HG03565 (cell line): Measurements from ENCODE around the gene CDYL2.
"Not testable (repeated sequence)": the region's sequence is repeated elsewhere in the genome, so short reads cannot be mapped to it uniquely, and the experiment has no call there.

ENCODE experiments used
- ATAC-seq: cut with Tn5 transposase; IDR thresholded peaks from one replicate; pipeline ENCODE4 v1.9.1; 2021; ENCODE audit warnings: mild to moderate bottlenecking, moderate library complexity; ENCODE audit not compliant: unreplicated experiment

CDYL2 gene

DNA sequence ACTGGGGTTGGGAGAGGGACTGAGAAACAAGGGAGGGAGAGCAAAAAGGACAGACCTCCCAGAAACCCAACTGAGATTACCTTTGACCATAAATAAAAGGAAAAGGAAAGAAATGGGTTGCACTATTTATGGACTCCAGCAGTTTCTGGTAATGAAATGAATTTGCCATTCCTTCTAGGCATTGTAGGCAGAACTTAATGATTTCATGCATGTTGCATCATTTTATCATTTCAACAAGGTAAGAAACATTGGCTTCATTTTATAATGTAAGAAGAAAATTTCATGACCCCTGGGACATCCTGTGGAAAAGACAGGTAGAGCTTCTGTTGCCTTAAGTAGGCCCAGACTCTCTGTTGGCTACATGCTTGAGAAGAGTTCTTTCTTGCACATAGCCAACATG lies 8.2 kb upstream of the CDYL2 start:
- no peak for ATAC-seq

DNA sequence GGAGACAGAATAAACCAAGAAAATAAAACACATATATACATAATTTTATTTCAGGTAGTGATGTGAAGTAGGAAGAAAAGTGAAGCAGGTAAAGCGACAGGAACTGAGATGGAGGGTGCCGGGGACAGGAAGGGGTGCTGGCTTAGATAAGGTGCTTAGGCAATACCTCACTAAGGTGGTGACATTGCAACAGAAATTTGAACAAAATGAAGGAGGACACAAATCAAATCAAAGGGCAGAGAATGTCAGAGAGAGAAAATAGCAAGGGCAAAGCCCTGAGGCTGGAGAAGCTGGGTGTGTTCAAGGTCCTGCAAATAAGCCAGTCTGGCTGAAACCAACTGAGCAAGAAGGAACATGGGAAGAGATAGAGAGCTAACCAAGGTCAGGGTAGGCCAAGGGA lies 5.0 kb upstream of the CDYL2 start:
- no peak for ATAC-seq

DNA sequence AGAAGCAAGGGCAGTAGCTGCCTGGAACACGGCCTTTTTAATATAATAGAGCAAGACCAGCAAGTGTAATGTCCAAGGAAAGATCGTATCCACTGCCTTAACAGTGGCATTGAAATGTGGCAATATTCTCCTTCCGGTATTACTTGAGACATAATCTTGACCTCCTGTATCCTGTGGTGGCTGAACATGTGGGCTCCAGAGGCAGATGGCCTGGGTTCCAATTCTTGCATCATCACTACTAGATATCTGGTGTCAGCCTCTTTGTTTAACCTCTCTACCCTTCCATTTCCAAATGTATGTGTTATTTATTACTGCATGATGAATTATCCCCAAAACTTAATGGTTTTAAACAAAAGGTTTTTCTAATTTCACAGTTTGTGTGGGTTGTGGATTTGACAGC lies 3.5 kb upstream of the CDYL2 start:
- ATAC-seq, result no peak

DNA sequence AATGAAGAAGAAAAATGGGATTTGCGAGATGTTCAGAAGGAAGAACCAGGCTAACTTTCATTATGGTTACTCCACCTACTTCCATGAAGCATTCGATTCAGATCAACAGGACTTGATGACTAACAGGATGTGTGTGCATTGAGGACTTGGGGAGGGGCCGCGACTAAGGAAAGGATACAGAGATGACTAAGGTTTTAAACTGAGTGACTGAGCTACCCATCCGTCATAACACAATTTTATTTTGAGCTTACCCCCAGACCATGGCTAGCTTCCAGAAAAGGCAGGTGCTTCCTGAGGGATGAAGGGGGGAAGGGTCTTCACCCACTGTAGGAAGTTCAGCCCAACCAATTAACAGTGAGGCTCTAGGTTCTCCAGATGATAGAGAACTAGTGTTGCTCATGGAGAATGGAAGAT lies 2.5 kb upstream of the CDYL2 start:
- ATAC-seq, result no peak

DNA sequence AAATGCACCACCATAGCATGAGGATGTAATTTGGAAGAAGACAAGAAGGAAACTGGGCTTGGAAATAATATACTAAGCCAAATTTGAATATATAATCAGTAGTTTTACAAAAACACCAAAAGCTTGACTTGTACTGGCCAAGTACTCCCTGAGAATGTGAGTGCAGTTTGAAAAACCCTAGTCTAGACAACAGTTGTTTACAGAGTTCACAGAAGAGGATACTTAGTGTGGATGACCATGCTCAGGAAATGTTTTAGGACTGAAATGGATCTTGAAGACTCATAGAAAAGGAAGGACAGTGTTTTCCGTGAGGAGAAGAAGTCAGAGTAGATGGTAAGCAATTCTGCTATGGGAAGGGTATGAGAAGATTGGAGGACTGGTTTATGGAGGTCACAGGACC lies 1.9 kb upstream of the CDYL2 start:
- ATAC-seq, result no peak

DNA sequence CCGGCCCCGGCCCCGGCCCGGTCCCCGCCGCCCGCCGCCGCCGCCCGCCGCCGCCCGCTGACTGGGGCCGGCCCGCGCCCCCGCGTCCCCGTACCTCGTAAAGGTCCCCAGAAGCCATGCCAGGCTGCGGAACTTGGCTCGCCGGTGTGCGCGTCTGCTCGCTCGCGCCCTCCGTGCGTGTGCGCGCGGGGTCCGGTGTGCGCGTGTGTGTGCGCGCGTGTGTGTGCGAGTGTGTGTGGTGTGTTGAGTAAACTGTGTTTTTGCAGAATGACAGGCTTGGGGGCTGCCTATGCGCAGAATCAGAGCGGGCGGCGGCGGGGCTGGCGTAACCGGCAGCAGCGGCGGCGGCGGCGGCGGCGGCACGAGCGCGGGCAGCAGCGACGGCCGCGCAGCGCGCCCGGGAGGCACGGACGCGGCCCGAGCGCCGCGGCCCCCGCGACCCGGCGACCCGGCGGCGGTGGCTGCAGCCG lies 307 bp downstream of the CDYL2 start:
- peak; percentile 34 for ATAC-seq

DNA sequence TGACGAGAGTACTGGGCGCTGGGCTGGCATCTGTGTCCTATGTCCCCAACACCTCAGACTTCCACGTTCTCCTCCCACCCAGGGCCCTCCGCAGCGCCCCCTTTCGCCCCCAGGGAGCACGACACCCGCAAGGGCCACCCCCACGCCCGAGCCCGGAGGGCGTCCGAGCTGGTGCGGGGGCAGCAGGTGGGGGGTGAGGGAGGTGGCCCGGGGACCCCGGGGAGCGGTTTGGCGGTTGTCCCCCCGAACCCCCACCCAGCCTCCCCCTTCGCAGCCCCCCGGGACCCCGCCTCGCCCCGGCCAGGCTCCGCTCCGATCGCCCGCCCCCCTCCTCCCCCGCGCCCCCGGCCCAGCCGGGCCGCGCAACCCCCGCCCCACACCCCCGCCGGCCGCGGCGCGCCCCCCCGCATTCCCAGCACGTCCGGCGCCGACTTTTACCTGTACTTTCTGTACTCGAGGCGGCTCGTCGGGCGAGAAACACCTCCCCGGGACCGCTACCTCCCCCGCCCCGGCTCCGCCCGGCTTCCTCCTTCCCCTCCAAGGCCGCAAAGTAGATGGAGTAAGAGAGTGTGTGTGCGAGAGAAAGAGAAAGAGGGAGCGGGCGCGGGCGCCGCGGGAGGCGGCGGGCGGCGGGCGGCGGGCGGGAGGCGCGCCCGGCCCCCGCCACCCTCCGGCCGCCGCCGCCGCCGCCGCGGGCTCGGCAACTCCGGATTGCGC lies 901 bp downstream of the CDYL2 start:
- no peak for ATAC-seq

DNA sequence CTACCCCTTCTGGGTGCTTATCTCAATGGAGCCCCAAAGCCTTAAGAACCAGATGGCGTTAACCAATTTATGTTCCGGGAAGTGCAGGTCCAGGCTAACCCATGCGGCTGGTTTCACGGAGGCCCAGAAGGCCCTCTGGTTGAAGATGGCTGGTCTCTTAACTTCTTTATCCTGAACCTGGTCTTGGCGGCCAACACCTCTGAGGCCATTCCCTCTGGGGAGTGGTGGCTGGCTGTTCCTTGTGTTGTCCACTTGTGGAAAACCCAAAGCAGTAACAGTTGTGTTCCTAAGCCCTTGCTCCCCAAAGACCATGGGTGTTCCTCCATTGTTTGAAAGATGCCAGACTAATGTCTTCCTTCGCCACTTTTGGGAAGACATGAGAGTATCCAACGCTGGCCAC lies 1.5 kb downstream of the CDYL2 start:
- ATAC-seq, result no peak

DNA sequence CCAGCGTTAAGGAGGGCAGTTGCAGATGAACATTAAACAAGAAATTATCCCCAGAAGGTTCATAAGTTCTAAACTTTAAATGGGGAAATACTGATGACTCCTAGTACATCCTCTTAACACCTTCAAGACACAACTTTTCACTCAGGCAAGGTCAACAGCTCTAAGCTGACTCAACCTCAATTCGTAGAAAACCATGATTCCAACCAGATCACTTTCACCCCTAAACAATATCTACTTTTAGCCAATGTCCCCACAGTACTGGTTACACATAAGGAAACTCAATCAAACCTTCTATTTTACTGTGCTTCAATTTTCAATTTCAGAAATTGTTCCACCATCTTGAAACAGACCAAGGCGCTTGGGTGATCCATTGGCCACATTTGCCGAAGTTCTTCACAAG lies 2.3 kb downstream of the CDYL2 start:
- no peak for ATAC-seq

DNA sequence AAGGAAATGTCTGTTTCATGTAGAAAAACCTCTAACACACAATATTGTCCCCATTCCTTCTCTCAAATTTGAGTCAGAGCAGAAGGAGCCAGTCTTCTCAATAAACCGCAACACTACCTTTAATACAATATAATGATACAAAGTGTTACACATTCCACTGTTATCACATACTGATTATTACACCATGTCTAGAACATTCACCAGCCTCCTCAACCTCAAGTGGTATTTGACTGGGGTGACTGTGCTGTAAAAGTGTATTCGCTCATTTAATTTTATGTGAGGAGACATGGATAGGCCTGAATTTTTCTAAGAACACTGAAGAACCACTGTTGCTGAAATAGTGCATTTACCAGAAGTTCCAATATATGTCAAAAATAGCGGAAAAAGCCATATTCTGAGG lies 10.3 kb downstream of the CDYL2 start:
- ATAC-seq, result no peak

DNA sequence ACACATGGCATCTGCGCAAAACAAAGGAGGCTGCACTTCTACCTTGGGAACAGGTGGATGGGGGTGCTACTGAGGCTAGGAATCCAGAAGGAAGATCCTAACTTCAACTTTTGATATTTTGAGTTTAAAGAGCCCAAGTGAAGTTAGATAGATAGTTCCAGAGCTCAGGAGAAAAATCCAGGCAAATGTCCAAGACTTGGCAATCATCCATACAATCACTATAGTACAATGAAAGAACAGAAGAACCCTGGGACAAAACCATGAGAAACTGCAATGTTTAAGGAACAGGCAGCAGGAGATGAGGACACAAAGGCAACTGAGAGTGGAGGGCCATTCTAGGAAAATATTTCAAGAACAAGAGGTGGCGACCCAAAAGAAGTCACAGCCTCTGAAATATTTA lies 12.4 kb downstream of the CDYL2 start:
- ATAC-seq, result no peak

DNA sequence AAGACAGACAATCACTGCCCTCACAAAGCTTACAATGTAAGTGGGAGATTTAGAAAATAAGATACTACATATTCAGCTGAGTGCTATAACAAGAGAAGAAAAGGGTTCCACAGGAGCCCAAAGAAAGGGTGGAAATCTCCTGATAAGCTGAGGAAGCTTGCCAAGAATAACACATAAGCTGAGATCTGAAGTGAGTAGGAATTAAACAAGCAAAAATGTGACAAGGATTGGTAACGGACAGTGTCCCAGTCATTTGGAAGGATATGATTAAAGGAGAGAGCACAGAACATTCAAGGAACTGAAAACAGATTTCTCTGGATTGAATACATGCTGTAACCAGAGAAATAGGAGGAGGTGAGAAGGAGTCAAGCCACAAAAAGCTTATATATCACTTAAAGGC lies 13.0 kb downstream of the CDYL2 start:
- no peak for ATAC-seq

DNA sequence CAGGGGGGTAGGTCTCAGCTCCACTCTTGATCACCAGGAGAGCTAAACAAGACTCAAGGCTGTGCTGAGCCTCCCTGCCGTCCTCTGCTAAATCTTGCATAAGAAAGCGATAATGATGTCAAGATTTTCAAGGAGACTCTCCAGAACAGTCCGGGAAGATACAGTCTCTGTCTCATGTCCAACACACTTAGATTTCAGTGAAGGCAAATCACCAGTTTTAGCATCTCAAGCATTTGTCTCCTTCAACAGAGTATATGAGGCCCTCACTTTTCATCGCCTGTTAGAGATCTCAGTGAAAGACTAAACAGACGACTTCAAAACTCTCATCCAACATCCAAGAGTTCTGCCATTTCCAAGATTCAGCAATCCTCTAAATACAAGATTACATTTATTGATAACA lies 13.6 kb downstream of the CDYL2 start:
- ATAC-seq, result no peak

DNA sequence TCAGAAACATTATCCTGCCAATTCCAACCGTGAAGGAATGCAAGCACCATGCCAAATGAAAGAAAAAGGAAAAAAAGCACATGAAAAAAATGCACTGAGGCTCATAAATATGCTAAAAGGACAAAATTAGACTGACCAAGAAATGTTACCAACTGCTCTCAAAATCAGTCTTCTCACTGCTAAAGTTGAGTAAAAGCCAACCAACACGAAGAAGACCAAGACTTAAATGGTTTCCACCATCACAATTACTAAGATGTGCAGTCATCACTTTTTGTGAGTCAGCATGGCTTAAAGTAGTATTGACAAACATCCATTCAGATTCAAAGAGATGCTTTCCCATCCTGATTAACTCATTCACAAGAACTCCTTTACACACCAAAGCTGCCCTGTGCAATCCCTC lies 16.4 kb downstream of the CDYL2 start:
- ATAC-seq, result no peak

DNA sequence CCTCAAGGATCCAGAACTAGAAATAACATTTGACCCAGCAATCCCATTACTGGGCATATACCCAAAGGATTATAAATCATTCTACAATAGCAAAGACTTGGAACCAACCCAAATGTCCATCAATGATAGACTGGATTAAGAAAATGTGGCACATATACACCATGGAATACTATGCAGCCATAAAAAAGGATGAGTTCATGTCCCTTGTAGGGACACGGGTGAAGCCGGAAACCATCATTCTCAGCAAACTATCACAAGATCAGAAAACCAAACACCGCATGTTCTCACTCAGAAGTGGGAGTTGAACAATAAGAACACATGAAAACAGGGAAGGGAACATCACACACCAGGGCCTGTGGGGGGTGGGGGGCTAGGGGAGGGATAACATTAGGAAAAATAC lies 17.8 kb downstream of the CDYL2 start:
- not testable (repeated sequence) for ATAC-seq

DNA sequence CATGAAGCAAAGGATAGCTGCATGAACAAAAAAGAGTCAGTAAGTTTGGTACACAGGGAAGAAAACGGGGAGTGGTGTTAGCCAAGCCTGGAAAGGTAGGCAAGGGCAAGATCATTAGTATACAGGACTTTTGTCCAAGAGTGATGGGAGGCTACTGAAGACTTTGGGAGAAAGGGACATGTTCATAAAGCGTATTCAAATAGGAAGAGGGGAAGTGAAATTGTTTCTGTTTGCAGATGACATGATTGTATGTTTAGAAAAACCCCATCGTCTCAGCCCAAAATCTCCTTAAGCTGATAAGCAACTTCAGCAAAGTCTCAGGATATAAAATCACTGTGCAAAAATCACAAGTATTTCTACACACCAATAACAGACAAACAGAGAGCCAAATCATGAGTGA lies 19.4 kb downstream of the CDYL2 start:
- no peak for ATAC-seq

DNA sequence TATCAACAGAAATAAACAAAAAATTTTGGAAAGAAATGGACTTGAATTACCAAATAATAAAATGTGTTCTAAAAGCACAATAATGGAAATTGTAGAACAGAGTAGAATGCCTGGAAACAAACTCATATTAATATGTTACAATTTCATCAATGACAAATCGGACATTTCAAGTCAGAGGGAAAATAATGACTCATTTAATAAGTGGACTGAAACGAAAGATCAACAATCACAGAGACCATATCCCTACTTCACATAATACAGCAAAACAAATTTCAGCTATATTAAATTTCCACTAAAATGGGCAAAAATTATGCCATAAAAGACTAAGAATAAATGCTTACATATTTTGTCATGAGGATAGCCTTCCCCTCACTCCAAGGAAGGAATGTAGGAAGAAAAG lies 25.7 kb downstream of the CDYL2 start:
- no peak for ATAC-seq

DNA sequence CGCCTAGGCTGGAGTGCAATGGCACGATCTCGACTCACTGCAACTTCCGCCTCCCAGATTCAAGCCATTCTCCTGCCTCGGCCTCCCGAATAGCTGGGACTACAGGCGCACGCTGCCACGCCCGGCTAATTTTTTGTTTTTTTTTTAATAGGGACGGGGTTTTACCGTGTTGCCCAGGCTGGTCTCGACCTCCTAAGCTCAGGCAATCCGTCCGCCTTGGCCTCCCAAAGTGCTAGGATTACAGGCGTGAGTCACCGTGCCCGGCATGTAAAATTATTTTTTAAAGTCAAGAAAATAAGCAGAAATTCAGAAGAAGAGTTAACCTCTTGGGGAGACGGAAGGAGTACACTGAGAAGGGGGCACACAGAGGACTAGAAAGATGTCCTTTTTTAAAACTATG lies 27.5 kb downstream of the CDYL2 start:
- ATAC-seq, result no peak

DNA sequence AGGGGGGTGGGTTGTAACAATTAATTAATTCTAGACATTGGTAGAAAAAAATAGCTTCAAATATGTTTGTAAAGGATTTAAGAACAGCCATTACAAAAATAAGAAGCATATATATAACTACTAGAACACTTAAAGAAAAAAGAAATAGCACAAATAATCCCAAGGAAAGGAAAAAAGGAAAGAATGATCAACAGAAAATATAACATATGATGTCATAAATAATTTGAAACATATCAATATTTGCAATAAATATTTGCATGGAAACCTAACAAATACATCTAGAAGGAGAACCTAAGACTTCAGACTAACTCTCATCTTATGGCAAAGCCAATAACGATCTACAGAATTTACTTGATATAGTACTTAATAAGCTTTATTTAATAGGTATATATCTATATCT lies 28.9 kb downstream of the CDYL2 start:
- no peak for ATAC-seq

DNA sequence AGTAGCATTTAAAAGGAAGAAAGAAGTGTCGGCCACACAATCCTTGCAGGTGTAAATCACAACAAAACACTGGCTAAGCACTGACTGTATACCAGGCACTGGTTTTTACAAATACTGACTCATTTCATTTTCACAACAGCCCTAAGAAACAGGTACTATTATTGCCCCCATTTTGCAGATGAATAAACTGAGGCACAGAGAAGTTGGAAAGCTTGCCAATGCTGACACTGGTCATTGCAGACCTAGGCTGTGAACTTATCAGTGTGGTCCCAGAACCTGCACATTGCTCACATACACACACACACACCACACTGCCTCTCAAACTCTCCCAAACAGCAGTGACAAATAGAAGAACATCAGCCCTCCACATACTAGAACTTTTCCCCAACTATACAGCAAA lies 37.6 kb downstream of the CDYL2 start:
- no peak for ATAC-seq

DNA sequence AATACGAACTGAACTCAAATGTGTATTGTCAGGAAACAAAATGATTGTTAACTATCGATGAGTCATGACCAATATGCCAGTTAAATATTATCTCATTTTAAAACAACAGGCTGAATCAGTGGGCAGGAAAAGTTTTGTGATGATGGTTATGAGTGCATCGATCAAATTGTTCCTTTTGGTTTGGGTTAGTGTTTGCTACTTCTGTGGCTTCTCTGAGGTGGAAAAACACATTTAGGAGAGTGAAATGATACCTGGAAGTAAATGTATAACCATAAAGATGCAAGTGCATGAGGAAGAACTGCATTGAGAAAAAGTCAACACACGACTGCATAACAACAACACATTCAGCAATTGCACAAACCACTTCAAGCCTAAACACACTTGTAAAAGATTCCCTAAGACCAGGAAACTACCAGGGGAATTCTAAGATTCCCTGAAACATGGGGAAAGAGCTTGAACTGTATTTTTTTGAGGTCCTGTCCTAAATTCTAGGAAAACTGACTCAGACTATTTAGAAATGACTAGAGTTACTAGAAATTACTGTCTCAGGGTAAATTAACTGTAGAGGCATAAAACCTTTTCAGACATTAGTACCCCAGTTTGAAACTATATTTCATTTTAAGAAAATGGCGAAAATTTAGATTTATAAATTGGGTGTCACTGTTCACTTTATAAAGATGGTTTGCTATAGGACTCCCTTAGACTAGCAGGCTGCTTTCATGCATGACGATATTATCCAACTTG lies 44.8 kb downstream of the CDYL2 start:
- no peak for ATAC-seq

DNA sequence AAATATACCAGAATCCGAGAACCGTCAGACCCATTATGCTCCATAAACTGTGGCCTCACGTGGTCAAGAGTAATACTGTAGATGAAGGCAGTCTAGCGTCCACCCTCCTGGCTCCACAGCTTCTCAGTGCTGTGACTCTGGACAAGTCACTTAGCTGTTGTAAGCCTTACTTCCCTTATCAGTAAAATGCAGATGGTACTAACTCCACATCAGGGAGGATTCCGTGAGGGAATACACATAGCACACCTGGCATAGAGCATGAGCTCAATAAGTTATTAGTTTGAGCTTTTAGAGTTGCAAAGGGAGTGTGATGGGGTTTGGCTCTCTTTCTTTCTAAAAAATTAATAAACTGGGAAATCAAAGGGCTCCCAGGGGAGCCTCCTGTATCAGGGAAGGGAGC lies 49.9 kb downstream of the CDYL2 start:
- no peak for ATAC-seq

DNA sequence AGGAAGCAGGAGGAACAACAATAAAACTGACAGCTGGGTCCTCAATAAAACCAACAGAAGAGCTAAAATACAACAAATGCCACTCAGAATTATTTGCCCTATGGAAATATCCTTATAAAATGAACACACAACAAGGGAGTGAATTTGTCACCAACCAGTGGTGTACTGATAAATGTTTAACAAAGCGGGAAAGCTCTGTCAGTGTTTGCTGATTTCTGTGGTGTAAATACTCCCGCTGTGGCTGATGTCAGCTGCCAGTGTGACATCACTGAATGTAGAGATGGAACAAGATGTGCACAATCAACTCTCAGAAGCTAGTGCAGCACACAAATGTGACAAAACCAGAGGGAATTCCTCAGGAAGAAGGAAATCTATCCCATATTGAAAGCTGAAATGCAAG lies 51.9 kb downstream of the CDYL2 start:
- no peak for ATAC-seq
